Measurements from ENCODE around the gene PGM1. TPM values are rescaled to one million over a fixed set of nuclear protein-coding genes. Genes with fewer than 3 reads are reported as not detected.

Gene PGM1
- total RNA-seq, 1 donor = 62.2 TPM

DNA sequence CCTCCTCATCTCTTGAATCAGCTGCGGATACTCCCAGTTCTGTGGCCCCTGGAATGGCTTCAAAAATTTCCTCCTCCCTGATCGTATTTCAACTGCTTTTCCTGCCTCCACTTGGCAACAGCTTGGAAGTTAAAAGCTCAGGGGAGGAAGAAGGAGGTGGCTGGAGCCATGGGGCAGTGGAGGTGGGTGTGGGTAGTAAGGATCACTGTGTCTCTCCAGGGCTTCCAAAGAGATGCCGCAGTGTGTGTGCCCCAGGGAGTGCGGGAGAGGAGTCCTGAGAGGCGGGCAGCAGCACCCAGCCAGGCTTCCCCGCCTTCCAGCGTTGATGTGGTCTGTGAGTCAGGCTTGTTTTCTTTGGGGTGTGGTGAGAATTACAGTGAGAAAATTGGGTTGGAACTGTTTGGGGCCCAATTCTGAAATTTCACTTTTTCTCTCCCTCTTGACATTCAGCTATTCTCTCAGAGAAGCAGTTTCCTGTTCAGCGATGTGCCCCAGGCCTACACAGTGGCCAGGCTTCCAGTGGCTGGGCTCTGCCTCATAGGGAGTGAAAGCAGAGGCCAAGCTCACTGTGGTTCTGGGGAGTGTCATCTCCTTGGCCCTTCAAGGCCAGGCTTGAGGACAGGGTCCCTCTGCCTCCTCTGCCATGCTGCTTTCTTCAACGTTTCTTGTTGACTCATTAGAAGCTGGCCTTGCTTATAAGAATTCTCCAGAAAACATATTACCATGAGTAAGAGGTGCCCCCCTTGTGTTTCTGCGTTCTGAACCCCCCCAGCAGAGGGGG, 69.0 kb downstream of the PGM1 start:
- DNase-seq (ENCODE audit: low read depth) = peak; percentile 72
- no peak overlapping the region for H3K4me3 ChIP-seq (ENCODE audit: low read depth, low read length)
- TF ChIP-seq, protein P1, sequence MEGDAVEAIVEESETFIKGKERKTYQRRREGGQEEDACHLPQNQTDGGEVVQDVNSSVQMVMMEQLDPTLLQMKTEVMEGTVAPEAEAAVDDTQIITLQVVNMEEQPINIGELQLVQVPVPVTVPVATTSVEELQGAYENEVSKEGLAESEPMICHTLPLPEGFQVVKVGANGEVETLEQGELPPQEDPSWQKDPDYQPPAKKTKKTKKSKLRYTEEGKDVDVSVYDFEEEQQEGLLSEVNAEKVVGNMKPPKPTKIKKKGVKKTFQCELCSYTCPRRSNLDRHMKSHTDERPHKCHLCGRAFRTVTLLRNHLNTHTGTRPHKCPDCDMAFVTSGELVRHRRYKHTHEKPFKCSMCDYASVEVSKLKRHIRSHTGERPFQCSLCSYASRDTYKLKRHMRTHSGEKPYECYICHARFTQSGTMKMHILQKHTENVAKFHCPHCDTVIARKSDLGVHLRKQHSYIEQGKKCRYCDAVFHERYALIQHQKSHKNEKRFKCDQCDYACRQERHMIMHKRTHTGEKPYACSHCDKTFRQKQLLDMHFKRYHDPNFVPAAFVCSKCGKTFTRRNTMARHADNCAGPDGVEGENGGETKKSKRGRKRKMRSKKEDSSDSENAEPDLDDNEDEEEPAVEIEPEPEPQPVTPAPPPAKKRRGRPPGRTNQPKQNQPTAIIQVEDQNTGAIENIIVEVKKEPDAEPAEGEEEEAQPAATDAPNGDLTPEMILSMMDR (IDR thresholded peaks at IDR 0.05; ENCODE audit: insufficient read depth, low read depth, low read length) = no peak

DNA sequence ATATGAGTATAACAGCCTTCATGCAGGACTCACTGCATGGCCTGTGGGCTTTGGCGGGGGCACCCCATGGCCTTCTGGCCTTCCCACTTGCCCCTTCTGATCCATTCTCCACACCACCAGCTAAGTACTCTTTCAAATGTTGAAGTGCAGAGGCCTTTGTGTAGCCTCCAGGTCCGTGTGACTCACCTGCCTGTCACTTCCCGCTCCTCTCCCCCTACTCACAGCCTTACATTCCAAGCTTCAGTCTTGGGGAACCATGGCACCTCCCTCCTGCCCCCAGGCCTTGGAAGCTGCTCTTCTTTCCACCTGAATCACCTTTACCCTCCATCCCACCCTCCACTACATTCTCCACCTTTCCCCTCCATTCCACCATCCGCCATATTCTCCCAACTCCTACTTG, 69.6 kb downstream of the PGM1 start:
- TF ChIP-seq, protein P1 (IDR thresholded peaks at IDR 0.05; ENCODE audit: insufficient read depth, low read depth, low read length) = no peak
- no peak for DNase-seq (ENCODE audit: low read depth)
- H3K4me3 ChIP-seq (ENCODE audit: low read depth, low read length) = no peak overlapping the region

DNA sequence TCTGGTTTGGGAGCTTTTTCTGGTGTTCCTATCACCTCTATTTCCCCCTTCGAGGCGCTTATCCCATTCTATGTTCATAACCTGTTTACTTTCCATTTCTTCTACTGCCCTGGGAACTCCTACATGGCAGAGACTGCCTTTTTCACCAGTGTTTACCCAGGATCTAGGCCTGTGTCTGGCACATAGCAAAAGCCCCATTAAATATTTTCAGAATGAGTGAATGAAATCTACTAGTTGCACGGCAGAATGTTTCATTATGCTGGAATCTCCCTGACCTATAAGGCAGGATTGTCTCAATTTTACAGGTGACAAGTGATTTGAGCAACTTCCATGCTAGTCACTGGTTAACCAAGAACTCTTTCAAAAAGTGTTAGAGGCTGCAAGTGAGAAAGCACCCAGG, 70.1 kb downstream of the PGM1 start:
- TF ChIP-seq, protein P1 (IDR thresholded peaks at IDR 0.05; ENCODE audit: insufficient read depth, low read depth, low read length) = no peak
- no peak overlapping the region for H3K4me3 ChIP-seq (ENCODE audit: low read depth, low read length)
- DNase-seq (ENCODE audit: low read depth) = no peak

DNA sequence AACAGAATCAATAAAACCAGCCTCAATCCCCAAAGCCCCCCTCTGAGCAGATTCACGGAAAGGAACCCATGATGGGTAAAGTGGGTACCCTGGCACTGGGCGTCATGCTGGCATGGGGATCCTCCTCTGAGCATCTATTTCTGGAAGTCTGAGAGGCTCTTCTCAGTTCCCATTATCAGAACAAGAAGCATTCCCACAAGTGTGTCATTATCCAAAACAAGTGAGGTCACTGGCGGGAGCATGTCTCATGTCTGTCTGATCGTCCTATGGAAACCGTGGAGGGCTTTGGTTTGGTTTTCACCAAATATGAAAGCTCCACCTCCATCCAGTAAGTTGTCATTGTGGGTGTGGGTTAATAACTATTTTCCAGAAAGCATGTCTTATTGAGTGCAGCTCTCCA, 70.7 kb downstream of the PGM1 start:
- no peak for DNase-seq (ENCODE audit: low read depth)
- H3K4me3 ChIP-seq (ENCODE audit: low read depth, low read length) = no peak overlapping the region

DNA sequence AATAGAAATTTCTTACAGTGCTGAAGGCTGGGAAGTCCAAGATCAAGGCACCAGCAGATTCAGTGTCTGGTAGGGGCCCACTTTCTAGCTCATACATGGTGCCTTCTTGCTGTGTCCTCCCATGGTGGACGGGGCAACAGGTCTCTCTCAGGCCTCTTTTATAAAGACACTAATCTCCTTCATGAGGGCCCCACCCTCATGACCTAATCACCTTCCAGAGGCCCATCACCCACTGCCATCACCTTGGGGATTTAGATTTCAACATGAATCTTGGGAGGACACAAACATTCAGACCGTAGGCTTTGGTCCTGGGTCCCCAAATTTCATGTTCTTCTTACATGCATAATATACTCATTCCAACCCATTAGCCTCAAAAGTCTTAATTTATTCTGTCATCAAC, 71.5 kb downstream of the PGM1 start:
- no peak for DNase-seq (ENCODE audit: low read depth)
- TF ChIP-seq, protein P1 (IDR thresholded peaks at IDR 0.05; ENCODE audit: insufficient read depth, low read depth, low read length) = no peak
- H3K4me3 ChIP-seq (ENCODE audit: low read depth, low read length) = no peak overlapping the region

More for the DNA sequence above, 70.7 kb downstream of the PGM1 start:
- TF ChIP-seq, protein P1 (IDR thresholded peaks at IDR 0.05; ENCODE audit: insufficient read depth, low read depth, low read length) = no peak

DNA sequence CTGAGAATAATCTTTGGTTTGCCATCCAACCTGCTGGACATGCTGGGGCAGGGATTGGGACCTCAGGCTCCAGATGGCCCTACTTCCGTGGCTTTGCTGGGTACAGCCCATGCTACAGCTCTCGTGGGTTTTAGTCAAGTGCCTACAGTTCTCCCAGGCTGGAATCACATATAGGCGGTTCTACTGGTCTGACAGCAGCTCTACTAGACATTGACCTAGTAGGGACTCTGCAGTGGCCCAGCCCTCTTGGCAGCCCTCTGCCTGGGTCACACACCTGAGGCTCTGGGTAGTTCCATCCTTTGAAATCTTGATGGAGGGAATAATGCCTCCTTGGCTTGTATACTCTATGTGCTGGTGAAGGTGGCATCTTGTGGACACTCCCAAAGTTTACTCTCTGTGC, 72.2 kb downstream of the PGM1 start:
- H3K4me3 ChIP-seq (ENCODE audit: low read depth, low read length) = no peak overlapping the region
- DNase-seq (ENCODE audit: low read depth) = no peak
- TF ChIP-seq, protein P1 (IDR thresholded peaks at IDR 0.05; ENCODE audit: insufficient read depth, low read depth, low read length) = no peak

DNA sequence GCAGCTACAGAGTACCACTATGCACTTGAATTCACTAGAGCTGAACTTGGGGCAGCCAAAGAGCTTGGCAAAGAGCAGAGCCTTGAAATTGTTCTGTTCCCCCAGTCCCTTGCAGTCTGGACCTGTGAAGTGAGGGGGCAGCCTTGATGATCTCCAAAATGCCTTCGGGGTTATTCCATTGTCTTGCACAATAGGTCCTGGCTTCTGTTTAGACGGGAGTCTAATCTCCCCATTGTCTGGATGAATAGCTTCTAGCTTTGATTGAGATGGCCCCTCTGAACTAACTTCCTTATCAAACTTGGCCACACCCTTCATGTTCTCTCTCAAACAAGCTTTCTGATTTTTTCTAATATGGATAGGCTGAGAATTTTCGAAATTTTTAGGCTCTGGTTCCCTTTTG, 72.6 kb downstream of the PGM1 start:
- TF ChIP-seq, protein P1 (IDR thresholded peaks at IDR 0.05; ENCODE audit: insufficient read depth, low read depth, low read length) = no peak
- H3K4me3 ChIP-seq (ENCODE audit: low read depth, low read length) = no peak overlapping the region
- no peak for DNase-seq (ENCODE audit: low read depth)

Measured in fibroblast of villous mesenchyme (primary cell).